Parathyroid adenoma (tissue), 2 donors: Measurements from ENCODE around the gene SPOCK3.
"Not testable (repeated sequence)": the region's sequence is repeated elsewhere in the genome, so short reads cannot be mapped to it uniquely, and the experiment has no call there.

ENCODE experiments used
- H2AFZ ChIP-seq: fragments of 300-600 bp; sonication (generic); one replicate; pipeline ENCODE4 v1.7.0; 2017; ENCODE audit warnings: antibody characterized with exemption, mild to moderate bottlenecking
- H3K27ac ChIP-seq: fragments of 300-600 bp; sonication (generic); one replicate; pipeline ENCODE4 v1.7.0; 2017
- H3K27me3 ChIP-seq: fragments of 300-600 bp; sonication (generic); one replicate; pipeline ENCODE4 v1.7.0; 2017; ENCODE audit warnings: low read length; ENCODE audit not compliant: control insufficient read depth, insufficient read depth
- H3K36me3 ChIP-seq: fragments of 300-600 bp; sonication (generic); one replicate; pipeline ENCODE4 v1.7.0; 2017; ENCODE audit warnings: low read length; ENCODE audit not compliant: control insufficient read depth, insufficient read depth
- H3K4me1 ChIP-seq: fragments of 300-600 bp; sonication (generic); one replicate; pipeline ENCODE4 v1.7.0; 2017; ENCODE audit warnings: control low read depth
- H3K4me2 ChIP-seq: fragments of 300-600 bp; sonication (generic); one replicate; pipeline ENCODE4 v1.7.0; 2017; ENCODE audit warnings: low read length
- H3K4me3 ChIP-seq: fragments of 300-600 bp; sonication (generic); one replicate; pipeline ENCODE4 v1.7.0; 2017; ENCODE audit warnings: low read depth, low read length
- H3K79me2 ChIP-seq: fragments of 300-600 bp; sonication (generic); one replicate; pipeline ENCODE4 v1.7.0; 2017; ENCODE audit warnings: control low read depth
- H3K9ac ChIP-seq: fragments of 300-600 bp; sonication (generic); one replicate; pipeline ENCODE4 v1.7.0; 2017; ENCODE audit warnings: mild to moderate bottlenecking
- H3K9me3 ChIP-seq: fragments of 300-600 bp; sonication (generic); one replicate; pipeline ENCODE4 v1.7.0; 2017; ENCODE audit warnings: low read length; ENCODE audit not compliant: control insufficient read depth
- TF ChIP-seq, protein P1 (sequence below): fragments of 300-600 bp; sonication (generic); IDR thresholded peaks from one replicate; pipeline ENCODE4 v1.7.0; 2017; ENCODE audit warnings: antibody characterized with exemption, mild to moderate bottlenecking
- donor health status: primary hyperparathyroidism.

SPOCK3 gene

GRCh38 chr4:166733686-166734085, 500.6 kb downstream of the SPOCK3 start:
- Histone ChIP-seq H2AFZ (no peak overlapping the region), H3K27ac (no peak overlapping the region), H3K4me2 (no peak overlapping the region), H3K27me3 (no peaks in the 10 kb centered on the region), H3K9ac (no peak overlapping the region), H3K9me3 (no peaks in the 10 kb centered on the region), H3K4me3 (no peak overlapping the region), H3K36me3 (no peaks in the 10 kb centered on the region), H3K79me2 (no peaks in the 10 kb centered on the region), H3K4me1 (no peaks in the 10 kb centered on the region)
- TF ChIP-seq, protein P1, sequence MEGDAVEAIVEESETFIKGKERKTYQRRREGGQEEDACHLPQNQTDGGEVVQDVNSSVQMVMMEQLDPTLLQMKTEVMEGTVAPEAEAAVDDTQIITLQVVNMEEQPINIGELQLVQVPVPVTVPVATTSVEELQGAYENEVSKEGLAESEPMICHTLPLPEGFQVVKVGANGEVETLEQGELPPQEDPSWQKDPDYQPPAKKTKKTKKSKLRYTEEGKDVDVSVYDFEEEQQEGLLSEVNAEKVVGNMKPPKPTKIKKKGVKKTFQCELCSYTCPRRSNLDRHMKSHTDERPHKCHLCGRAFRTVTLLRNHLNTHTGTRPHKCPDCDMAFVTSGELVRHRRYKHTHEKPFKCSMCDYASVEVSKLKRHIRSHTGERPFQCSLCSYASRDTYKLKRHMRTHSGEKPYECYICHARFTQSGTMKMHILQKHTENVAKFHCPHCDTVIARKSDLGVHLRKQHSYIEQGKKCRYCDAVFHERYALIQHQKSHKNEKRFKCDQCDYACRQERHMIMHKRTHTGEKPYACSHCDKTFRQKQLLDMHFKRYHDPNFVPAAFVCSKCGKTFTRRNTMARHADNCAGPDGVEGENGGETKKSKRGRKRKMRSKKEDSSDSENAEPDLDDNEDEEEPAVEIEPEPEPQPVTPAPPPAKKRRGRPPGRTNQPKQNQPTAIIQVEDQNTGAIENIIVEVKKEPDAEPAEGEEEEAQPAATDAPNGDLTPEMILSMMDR = no peak

DNA sequence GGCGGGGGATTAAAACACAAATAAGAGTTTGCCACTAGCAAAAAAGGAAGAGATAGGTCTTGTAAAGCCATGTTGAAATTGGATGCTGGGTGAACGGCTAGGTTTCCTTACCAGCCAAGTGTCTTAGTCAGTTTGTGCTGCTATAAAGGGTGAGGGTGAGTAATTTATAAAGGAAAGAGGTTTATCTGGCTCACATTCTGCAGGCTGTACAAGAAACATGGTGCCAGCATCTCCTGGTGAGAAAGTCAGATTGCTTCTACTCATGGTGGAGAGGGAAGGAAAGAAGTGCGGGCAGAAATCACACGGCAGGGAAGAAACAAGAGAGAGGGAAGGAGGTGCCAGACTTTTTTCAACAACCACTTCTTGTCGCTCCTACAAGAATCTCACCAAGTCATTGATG, 507.5 kb downstream of the SPOCK3 start:
- TF ChIP-seq, protein P1 = no peak
- no peaks in the 10 kb centered on the region for H3K79me2 ChIP-seq
- no peaks in the 10 kb centered on the region for H3K9me3 ChIP-seq
- H3K4me2 ChIP-seq = no peak overlapping the region
- no peaks in the 10 kb centered on the region for H3K36me3 ChIP-seq
- H3K27ac ChIP-seq = no peak overlapping the region
- no peak overlapping the region for H3K9ac ChIP-seq
- H3K4me1 ChIP-seq = no peaks in the 10 kb centered on the region
- no peak overlapping the region for H3K4me3 ChIP-seq
- no peaks in the 10 kb centered on the region for H3K27me3 ChIP-seq
- H2AFZ ChIP-seq = no peak overlapping the region

- Histone ChIP-seq H2AFZ (no peak overlapping the region), H3K4me1 (no peaks in the 10 kb centered on the region), H3K4me2 (no peak overlapping the region), H3K27ac (no peak overlapping the region), H3K9ac (no peak overlapping the region), H3K4me3 (no peak overlapping the region), H3K79me2 (no peaks in the 10 kb centered on the region), H3K27me3 (no peaks in the 10 kb centered on the region), H3K9me3 (no peaks in the 10 kb centered on the region), H3K36me3 (no peaks in the 10 kb centered on the region)
- TF ChIP-seq, protein P1 = no peak
These were observed 509.9 kb downstream of the SPOCK3 start for GRCh38 chr4:166724369-166724768.

GRCh38 chr4:166723532-166724140, 510.7 kb downstream of the SPOCK3 start:
- Histone ChIP-seq H3K36me3 (no peaks in the 10 kb centered on the region), H2AFZ (no peak overlapping the region), H3K27ac (no peak overlapping the region), H3K4me3 (no peak overlapping the region), H3K4me1 (no peaks in the 10 kb centered on the region), H3K9ac (no peak overlapping the region), H3K27me3 (no peaks in the 10 kb centered on the region), H3K4me2 (no peak overlapping the region), H3K79me2 (no peaks in the 10 kb centered on the region), H3K9me3 (no peaks in the 10 kb centered on the region)
- TF ChIP-seq, protein P1 = no peak

DNA sequence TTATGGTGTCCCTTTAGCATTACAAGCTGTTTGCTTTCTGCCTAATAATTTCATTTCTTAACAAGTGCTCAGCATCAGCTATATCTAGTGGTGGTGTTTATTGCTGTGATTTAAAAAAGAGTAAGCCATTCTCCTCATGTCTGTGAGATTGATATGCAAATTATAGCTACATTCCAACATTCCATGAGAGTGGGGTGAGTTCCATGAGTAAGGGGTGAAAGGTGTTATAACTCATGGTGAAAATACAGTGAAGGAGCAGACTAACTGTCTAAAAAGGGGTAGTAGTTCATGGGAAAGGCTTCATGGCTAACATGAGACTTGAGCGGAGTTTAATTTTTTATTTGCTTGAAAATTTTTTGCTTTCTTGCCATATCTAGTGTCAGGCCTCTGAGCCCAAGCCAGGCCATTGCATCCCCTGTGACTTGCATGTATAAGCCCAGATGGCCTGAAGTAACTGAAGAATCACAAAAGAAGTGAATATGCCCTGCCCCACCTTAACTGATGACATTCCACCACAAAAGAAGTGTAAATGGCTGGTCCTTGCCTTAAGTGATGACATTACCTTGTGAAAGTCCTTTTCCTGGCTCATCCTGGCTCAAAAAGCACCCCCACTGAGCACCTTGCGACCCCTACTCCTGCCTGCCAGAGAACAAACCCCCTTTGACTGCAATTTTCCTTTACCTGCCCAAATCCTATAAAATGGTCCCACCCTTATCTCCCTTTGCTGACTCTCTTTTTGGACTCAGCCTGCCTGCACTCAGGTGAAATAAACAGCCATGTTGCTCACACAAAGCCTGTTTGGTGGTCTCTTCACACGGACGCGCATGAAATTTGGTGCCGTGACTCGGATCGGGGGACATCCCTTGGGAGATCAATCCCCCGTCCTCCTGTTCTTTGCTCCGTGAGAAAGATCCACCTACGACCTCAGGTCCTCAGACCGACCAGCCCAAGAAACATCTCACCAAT, 518.3 kb downstream of the SPOCK3 start:
- not testable (repeated sequence) for H3K27ac ChIP-seq, H3K4me2 ChIP-seq, H3K27me3 ChIP-seq, H3K9me3 ChIP-seq, H3K4me1 ChIP-seq, H3K9ac ChIP-seq, H3K36me3 ChIP-seq, H3K79me2 ChIP-seq, H3K4me3 ChIP-seq, H2AFZ ChIP-seq
